ENCODE measurements around the gene ALDH1A1.

- no peak for TF ChIP-seq GATA3 (IDR thresholded peaks at IDR 0.05; ENCODE audit: low read depth, low read length)
- no peak for TF ChIP-seq GATA2 (IDR thresholded peaks at IDR 0.05; ENCODE audit: low read depth, low read length)
These were observed 30.8 kb downstream of the ALDH1A1 start for GRCh38 chr9:72921888-72922654.

All from SH-SY5Y (cell line).